Testis (tissue), 2 donors: ENCODE data around the gene ARID5A.

Source experiments
- CTCF ChIP-seq, 3 experiments: fragments of 450-650 bp in 2 of 3; fragments of 200-600 bp in 1 of 3; sonication (generic) in 1 of 3; IDR thresholded peaks; one replicate each; pipeline ENCODE4 v1.5.1; 2016 to 2019; ENCODE audit warnings: antibody characterized with exemption in 3 of 3, mild to moderate bottlenecking in 2 of 3, moderate library complexity in 1 of 3
- POLR2A ChIP-seq: fragments of 450-650 bp; IDR thresholded peaks from one replicate; pipeline ENCODE4 v1.6.1; 2017; ENCODE audit warnings: antibody characterized with exemption, mild to moderate bottlenecking, moderate library complexity

DNA sequence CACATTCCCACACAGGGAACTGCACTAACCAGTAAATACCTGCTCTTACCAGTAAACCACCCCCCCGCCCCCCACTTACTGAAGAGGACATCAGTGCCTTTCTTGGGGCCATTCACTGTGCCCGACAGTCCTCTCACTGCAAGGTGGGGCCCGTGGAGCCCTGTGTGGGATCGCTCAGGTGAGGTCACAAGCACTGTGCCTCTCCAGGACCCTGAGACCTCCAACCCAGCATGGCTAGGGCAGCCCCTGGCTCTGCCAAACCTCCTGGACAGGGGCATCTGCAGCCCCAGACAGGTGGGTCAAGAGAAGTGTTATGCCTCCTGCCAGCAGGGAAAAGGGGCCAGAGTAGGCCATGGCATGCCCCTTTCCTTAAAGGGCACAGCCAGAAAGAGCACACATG is 24.7 kb upstream of the ARID5A start:
- no peak for TF ChIP-seq CTCF (IDR thresholded peaks at IDR 0.05)
- no peak for TF ChIP-seq POLR2A
